MCF 10A (cell line): ENCODE measurements around the gene MYO9A. TPM values are rescaled to one million over a fixed set of nuclear protein-coding genes. Genes with fewer than 3 reads are reported as not detected.
"Not testable (repeated sequence)": the region's sequence is repeated elsewhere in the genome, so short reads cannot be mapped to it uniquely, and the experiment has no call there.

Source experiments
- BruUV-seq: library from RNA; stranded (reverse); fragments of 400-500 nt; replicated peaks from 2 replicates; lab custom pipeline; 2021; lab: Mats Ljungman, UMichigan
- CTCF ChIA-PET: fragments of 300-600 bp; sonication (Branson Sonifier 250); formaldehyde crosslinking; extraction: SDS; loops from one replicate; lab custom pipeline; 2021; ENCODE audit warnings: antibody characterized with exemption, inconsistent platforms; lab: Yijun Ruan, JAX
- POLR2A ChIA-PET: fragments of 300-600, 350-650 bp; sonication (Branson Sonifier 250); formaldehyde crosslinking; extraction: SDS; loops from one replicate; lab custom pipeline; 2020; ENCODE audit warnings: antibody characterized with exemption, inconsistent platforms; lab: Yijun Ruan, JAX
- DNase-seq: peaks from one replicate; pipeline ENCODE4 v3.0.0-alpha.2; 2018; ENCODE audit not compliant: unreplicated experiment
- H3K27ac Mint-ChIP-seq: one replicate; pipeline ENCODE4 v1.8.0; 2022; ENCODE audit warnings: mild to moderate bottlenecking, low read depth, mixed read lengths; ENCODE audit not compliant: unreplicated experiment
- H3K27me3 Mint-ChIP-seq: one replicate; pipeline ENCODE4 v1.8.0; 2022; ENCODE audit warnings: mixed read lengths; ENCODE audit not compliant: insufficient read depth, unreplicated experiment
- H3K36me3 Mint-ChIP-seq: one replicate; pipeline ENCODE4 v1.8.0; 2022; ENCODE audit warnings: mild to moderate bottlenecking, moderate library complexity, mixed read lengths; ENCODE audit not compliant: insufficient read depth, unreplicated experiment
- H3K4me1 Mint-ChIP-seq: one replicate; pipeline ENCODE4 v1.8.0; 2022; ENCODE audit warnings: mixed read lengths; ENCODE audit not compliant: insufficient read depth, unreplicated experiment
- H3K4me3 Mint-ChIP-seq: one replicate; pipeline ENCODE4 v1.8.0; 2022; ENCODE audit warnings: mild to moderate bottlenecking, moderate library complexity, mixed read lengths; ENCODE audit not compliant: unreplicated experiment
- H3K9me3 Mint-ChIP-seq: one replicate; pipeline ENCODE4 v1.8.0; 2022; ENCODE audit warnings: mixed read lengths; ENCODE audit not compliant: unreplicated experiment
- intact Hi-C: fragments of 100-400 bp; cut with micrococcal nuclease; formaldehyde crosslinking; loops from 2 replicates; pipeline ENCODE4 v1.14.1; 2022
- total RNA-seq: library from RNA; stranded (reverse); gene quantifications from 2 replicates; pipeline ENCODE4 v1.2.3, GENCODE V29; 2022
- TF ChIP-seq, protein P1 (sequence below): fragments of 200-600 bp; IDR thresholded peaks from one replicate; pipeline ENCODE4 v1.8.0; 2022; ENCODE audit warnings: antibody characterized with exemption, mild to moderate bottlenecking; ENCODE audit not compliant: unreplicated experiment

Gene MYO9A
- total RNA-seq, 1 experiment from 2014 or later: 40.8 TPM

DNA sequence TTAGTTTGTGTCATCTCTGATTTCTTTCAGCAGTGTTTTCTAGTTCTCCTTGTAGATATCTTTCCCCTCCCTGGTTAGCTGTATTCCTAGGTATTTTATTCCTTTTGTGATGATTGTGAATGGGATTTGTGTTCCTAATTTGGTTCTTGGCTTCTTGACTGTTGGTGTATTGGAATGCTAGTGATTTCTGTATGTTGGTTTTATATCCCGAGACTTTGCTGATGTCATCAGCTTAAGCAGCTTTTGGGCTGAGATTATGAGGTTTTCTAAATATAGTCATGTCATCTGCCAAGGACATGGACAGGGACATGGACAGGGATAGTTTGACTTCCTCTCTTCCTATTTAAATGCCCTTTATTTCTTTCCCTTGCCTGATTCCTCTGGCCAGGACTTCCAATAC is 35.8 kb downstream of the MYO9A start:
- H3K36me3 Mint-ChIP-seq: no peaks in the 10 kb centered on the region
- BruUV-seq: no TSS peak
- no peak for DNase-seq
- no peaks in the 10 kb centered on the region for H3K9me3 Mint-ChIP-seq
- no peak overlapping the region for H3K4me3 Mint-ChIP-seq
- ChIA-PET POLR2A (no interaction called here), CTCF (no interaction called here)
- H3K27me3 Mint-ChIP-seq: no peaks in the 10 kb centered on the region
- intact Hi-C loops: no loop called here
- H3K27ac Mint-ChIP-seq: no peak overlapping the region
- TF ChIP-seq, protein P1, sequence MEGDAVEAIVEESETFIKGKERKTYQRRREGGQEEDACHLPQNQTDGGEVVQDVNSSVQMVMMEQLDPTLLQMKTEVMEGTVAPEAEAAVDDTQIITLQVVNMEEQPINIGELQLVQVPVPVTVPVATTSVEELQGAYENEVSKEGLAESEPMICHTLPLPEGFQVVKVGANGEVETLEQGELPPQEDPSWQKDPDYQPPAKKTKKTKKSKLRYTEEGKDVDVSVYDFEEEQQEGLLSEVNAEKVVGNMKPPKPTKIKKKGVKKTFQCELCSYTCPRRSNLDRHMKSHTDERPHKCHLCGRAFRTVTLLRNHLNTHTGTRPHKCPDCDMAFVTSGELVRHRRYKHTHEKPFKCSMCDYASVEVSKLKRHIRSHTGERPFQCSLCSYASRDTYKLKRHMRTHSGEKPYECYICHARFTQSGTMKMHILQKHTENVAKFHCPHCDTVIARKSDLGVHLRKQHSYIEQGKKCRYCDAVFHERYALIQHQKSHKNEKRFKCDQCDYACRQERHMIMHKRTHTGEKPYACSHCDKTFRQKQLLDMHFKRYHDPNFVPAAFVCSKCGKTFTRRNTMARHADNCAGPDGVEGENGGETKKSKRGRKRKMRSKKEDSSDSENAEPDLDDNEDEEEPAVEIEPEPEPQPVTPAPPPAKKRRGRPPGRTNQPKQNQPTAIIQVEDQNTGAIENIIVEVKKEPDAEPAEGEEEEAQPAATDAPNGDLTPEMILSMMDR: no peak
- H3K4me1 Mint-ChIP-seq: peaks cover 9% of the 10 kb centered on the region

- ChIA-PET CTCF (interaction anchor here (0.5 kb wide), 1 partner anchor 27 kb away, joined by 3 read pairs; no protein-coding TSS in a partner anchor), POLR2A (no interaction called here)
- BruUV-seq: no TSS peak
- H3K4me3 Mint-ChIP-seq: no peak overlapping the region
- intact Hi-C loops: no loop called here
- no peaks in the 10 kb centered on the region for H3K27me3 Mint-ChIP-seq
- no peak overlapping the region for H3K27ac Mint-ChIP-seq
- DNase-seq: no peak
- H3K9me3 Mint-ChIP-seq: no peaks in the 10 kb centered on the region
- H3K36me3 Mint-ChIP-seq: no peaks in the 10 kb centered on the region
- no peaks in the 10 kb centered on the region for H3K4me1 Mint-ChIP-seq
- TF ChIP-seq, protein P1: no peak
Observed at GRCh38 chr15:72078887-72079286, 39.1 kb downstream of the MYO9A start.

GRCh38 chr15:72077950-72078349 is 40.0 kb downstream of the MYO9A start:
- no peaks in the 10 kb centered on the region for H3K36me3 Mint-ChIP-seq
- intact Hi-C loops: no loop called here
- ChIA-PET POLR2A (interaction anchor here (0.7 to 1.0 kb wide), 2 partner anchors 14 to 61 kb away, joined by 3 read pairs; no protein-coding TSS in a partner anchor), CTCF (no interaction called here)
- TF ChIP-seq, protein P1: no peak
- no peaks in the 10 kb centered on the region for H3K9me3 Mint-ChIP-seq
- H3K4me1 Mint-ChIP-seq: no peaks in the 10 kb centered on the region
- no peak overlapping the region for H3K27ac Mint-ChIP-seq
- BruUV-seq: no TSS peak
- H3K27me3 Mint-ChIP-seq: no peaks in the 10 kb centered on the region
- no peak for DNase-seq
- H3K4me3 Mint-ChIP-seq: no peak overlapping the region

- no peaks in the 10 kb centered on the region for H3K4me1 Mint-ChIP-seq
- DNase-seq: no peak
- H3K27me3 Mint-ChIP-seq: no peaks in the 10 kb centered on the region
- intact Hi-C loops: no loop called here
- ChIA-PET POLR2A (interaction anchor here (0.5 to 1.2 kb wide), 4 partner anchors 20 to 82 kb away, joined by 3 read pairs; no protein-coding TSS in a partner anchor), CTCF (interaction anchor here (1.0 kb wide), 1 partner anchor 40 kb away, joined by 3 read pairs; no protein-coding TSS in a partner anchor)
- TF ChIP-seq, protein P1: no peak
- no TSS peak for BruUV-seq
- H3K36me3 Mint-ChIP-seq: no peaks in the 10 kb centered on the region
- no peak overlapping the region for H3K27ac Mint-ChIP-seq
- no peak overlapping the region for H3K4me3 Mint-ChIP-seq
- H3K9me3 Mint-ChIP-seq: no peaks in the 10 kb centered on the region
Observed at GRCh38 chr15:72074335-72075060, 43.5 kb downstream of the MYO9A start.

- H3K4me1 Mint-ChIP-seq, CTCF ChIA-PET, H3K4me3 Mint-ChIP-seq, BruUV-seq, intact Hi-C loops, DNase-seq, H3K27me3 Mint-ChIP-seq, H3K27ac Mint-ChIP-seq, POLR2A ChIA-PET, H3K36me3 Mint-ChIP-seq, H3K9me3 Mint-ChIP-seq: not testable (repeated sequence)
Observed at GRCh38 chr15:72071448-72071825, 46.5 kb downstream of the MYO9A start.
